Anterior cingulate cortex (tissue), 58 donors: ENCODE measurements around the gene PAQR9.
A peak's percentile ranks its signal among the peaks of the same experiment; 100 is the strongest.

Experiments
- DNase-seq, 58 donors: peaks; one replicate each; lab custom pipeline; 2025; lab: John Stamatoyannopoulos, UW

The PAQR9 gene

DNA sequence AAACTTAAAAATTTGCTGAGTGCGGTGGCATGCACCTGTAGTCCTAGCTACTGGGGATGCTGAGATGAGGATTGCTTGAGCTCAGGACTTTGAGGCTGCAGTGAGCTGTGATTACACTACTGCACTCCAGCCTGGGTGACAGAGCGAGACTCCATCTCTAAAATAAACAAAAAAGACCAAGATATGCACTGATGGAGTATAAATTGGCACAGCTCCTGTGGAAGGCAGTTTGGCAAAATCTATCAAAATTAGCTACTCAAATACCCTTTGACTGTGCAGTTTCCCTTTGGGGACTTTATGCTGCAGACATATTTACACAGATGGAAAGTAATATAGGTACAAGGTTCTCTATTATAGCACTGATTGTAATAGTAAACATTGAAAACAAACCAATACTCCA is 19.8 kb upstream of the PAQR9 start:
- no peak for DNase-seq

DNA sequence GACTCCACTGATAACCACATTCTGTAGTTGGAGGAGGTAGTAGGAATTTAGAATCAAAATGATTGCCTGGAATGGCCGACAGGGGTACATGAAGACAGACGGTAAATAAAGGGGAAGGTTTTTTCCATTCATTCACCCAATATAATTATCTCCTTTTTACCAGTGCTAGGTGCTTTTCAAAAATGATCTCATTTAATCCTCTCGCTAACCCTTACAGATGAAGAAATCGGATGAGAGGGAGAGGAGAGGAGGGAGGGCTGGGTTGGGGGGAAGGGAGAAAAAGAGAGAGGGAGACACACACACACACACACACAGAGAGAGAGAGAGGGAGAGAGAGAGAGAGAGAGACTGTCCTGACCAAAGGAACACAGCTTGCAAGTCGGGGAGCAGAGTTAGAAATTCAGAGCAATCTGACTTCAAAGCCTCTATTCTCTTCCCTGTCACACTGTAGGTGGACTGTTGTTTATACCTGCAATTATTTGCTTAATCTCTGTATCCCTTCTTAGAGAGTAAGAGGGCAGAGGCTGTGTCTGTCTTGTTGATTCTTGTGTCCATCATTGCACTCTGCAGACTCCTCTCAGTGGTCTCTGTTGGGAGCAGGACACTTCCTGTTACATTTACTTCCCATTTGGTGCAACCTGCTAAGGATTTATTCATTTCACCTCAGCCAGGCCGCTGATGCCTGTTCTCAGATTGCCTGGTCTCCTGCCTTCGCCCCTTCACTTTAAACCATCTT is 18.7 kb upstream of the PAQR9 start:
- DNase-seq = no peak

DNA sequence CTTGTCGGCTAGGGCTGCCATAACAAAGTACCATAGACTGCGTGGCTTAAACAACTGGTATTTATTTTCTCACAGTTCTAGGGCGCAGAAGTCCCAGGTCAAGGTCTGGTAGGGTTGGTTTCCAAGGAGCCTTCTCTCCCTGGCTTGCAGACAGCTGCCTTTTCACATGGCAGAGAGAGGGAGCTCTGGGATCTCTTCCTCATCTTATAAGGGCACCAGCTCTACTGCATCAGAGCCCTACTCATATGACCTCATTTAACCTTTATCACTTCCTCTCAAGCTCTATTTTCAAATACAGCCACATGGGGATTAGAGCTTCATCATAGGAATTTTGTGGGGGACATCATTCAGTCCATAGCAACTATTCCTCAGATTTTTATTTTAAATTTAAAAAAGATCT is 17.6 kb upstream of the PAQR9 start:
- DNase-seq = no peak

DNA sequence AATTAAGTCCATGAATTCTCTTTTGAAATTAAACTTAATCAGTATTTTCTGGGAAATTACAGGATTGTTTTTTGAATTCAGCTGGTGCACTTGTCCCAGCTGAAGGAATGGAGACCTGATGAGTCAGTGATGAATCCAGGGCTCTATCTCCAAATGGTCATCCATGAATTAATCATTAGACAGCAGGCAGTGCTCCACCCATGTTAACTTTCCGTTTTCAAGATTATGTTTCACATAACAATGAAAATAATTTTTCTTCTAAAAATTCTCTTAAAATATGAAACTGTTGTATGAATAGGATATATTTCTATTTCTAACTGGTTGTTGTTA is 13.9 kb upstream of the PAQR9 start:
- DNase-seq = no peak

DNA sequence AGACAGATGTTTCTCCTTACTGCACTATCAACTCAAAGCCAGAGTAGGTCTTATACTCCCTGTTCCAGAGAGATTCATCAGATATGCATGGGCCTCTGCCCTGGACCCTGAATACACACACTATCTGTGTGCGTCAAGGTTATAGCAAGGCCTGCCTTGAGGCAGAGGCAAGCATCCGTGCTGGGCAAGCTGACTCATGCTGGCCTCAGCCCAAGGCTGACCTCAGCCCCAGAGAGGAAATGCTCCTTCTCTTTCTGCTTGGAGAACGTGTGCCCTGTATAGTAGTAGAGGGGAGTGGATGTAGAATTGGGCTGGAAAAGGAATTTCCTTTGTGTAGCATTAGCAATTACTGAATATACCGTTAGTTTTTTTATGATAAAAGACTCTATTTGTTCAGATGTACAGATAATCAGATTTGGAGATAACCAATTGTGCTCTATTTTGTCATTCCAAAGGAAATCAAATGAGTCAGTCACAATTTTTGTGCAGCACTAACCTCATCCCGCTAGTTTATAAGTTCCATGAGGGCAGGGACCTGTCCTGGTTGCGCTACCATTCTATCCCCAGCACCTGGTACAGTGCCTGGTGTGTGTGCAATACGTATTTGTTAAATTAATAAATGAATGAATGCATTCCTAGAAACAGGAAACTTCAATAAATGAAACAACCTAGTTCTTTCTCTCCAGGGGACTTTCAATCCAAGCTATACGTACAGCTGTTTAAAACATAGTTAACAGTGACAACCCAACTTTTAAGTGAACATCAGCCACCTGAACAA is 13.3 kb upstream of the PAQR9 start:
- peak in 16 of 58 donors; percentile 1 to 64 (median 32) for DNase-seq

DNA sequence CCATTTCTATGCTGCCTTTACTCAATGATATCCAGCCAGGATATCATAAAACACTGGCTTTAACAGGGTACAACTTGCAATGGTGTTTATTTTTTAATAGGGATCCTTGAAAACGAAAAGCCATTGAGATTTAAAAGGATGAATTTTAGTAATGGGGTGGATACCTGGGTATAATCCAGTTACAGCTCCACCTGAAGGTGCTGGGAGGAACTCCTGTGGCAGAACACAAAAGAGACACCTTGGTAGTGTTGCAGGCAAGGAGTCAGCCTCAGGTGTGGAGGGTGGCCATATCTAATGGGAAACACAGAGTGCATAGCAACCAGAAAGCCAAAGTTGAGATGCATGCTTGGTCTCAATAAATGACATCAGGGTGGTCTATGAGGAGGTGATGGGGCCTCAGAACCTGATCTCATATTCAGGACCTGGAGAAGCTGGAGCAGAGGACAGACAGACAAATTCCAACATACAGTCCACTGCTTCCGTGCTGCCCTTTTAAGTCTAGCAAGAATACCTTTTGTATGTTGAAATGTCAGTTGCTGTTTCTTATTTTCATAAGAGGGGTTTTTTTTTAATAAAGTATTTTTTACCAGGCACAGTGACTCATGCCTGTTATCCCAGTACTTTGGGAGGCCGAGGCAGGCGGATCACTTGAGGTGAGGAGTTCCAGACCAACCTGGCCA is 12.0 kb upstream of the PAQR9 start:
- no peak for DNase-seq

DNA sequence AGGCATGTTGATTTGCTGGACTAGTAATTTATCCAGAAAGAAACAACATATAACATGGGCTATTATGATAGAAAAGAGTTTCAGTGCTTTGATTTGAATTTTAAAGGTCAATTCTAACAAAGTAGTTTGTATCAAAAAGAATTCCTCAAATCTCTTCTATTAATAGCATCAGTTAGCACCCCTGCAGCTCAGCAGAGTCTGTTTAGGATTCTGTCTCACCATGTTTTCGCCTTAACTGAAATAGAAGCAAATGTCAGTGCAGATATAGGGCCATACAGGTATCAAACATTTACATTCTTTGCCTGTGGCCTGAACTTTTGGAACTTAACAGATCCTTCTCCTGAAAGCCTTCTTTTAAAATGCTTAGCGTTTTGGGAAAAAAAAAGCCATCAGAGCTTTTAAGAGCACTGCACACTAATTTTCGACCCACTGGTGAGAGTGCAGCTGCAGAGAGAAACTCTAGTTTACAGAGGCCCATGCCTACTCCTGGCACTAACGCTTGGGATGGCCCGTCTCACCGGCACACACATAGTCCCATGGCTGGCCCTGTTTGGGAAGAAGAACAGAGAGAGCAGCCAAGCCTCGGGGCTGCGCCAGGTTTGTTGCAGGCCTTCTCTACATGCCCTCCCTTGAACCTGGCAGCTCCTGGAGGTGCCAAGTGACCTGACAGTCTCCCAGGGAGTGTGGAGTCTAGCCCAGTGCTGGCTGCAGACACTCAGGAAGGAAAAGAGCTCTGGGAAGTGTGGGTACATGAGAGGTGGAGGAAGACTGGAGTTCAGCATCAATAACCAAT is 9.9 kb upstream of the PAQR9 start:
- DNase-seq = peak in 17 of 58 donors; percentile 12 to 69 (median 34)

DNA sequence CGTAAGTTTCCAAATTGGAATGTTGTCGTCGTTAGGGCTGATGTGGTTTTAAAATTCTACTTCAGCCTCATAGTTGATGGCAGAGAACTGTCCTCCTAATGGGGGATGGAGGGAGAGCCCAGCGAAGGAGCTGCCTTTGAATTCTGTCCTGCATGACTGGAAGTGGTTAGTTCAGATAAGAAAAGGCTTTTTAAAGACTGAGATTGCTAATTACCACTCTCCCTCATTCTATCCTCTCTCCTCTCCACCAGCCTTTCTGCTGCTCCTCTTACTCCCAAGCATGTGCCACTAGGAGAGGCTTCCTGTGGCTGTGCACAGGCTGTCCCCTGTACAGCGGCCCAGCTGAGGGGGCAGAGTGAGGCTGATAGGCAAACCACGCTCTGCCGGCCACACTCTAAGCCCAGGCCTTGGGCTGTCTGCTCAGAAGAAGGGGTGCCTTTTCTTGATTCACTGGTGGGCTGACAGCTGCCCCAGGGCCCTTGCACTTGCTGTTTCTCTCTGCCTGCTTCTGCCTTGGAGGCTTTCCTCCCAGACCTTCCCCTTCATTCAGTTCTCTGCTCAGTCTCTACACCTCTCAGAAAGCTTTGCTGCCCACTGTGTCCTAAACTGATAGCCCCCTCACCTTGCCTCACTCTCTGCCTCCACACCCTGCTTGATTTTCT is 8.7 kb upstream of the PAQR9 start:
- DNase-seq = no peak

DNA sequence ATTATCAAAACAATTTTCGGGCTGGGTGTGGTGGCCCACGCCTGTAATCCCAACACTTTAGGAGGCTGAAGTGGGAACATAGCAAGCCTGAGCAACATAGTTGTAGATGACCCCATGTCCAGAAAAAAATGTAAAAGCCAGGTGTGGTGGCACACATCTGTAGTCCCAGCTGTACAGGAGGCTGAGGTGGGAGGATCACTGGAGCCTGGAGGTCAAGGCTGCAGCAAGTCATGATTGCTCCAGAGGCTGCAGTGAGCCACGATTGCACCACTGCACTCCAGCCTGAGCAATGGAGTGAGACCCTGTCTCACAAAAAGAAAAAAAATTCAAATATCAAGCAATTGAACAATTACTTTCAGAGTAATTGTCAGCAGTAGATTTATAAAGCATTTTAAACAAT is 8.0 kb upstream of the PAQR9 start:
- no peak for DNase-seq

DNA sequence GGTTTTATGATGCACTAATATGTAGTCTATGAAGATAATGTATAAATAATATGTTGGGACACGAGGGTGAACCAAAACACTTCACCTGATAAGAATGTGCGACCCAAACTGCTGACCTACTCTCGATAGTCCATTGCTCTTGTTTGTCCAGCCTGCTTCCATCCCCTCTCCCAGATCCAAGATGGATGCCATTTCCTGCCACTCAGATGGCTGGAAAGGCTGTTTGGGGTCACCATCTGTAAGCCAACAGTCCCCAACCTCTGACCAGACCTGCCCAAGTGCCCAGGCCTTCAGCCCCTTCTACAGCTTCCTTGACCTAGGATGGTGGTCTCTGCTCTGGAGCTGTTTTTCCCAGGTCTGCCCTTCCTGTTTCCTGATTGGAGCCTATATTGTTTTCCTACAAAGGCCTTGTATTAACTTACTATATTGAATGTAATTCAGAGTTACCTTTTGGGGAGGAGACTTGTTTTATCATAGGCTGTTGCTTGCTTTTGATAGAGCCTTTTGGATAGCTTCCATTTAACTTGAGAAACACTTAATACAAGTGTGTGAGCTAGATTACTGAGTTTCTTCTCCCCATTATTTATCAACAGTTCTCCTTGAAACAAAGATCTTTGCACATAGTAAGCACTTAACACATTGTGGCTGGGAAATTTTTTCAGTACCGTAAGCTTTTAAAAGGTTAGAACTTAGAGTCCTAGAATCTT is 5.0 kb upstream of the PAQR9 start:
- no peak for DNase-seq

DNA sequence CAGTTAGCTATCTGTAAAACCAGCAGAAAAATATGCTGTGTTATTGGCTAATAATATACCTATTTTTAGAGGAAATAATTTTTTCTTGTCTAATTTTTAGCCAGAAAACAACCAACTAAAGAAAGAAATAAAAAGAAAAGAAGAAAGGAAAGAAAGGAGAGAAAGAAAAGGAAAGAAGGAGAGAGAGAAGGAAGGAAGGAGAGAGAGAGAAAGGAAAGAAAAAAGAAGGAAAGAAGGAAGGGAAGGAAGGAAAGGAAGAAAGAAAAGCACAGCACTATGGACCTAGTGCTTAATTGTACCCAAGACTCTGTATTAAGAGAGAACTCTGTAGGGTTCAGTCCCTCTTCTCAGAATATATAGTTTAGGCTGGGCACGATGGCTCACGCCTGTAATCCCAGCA is 3.3 kb upstream of the PAQR9 start:
- no peak for DNase-seq

DNA sequence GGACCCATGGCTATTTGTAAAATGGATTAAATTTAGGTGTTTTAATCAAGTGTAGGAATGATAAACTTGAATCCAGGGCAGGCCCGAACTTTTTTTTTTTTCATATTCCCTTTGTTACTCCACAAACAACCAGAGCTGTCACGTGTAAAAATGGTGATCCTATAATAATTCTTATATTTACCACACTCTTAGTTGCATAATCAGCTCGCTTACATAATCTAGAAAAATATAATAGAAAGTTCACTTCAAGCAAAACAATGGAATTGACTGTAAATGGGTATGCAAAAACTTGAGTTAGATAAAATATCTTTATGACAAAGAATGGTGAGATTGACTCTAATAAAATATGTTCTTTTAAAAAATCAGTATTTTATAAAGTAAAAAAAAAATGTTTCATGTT is 2.1 kb upstream of the PAQR9 start:
- no peak for DNase-seq

DNA sequence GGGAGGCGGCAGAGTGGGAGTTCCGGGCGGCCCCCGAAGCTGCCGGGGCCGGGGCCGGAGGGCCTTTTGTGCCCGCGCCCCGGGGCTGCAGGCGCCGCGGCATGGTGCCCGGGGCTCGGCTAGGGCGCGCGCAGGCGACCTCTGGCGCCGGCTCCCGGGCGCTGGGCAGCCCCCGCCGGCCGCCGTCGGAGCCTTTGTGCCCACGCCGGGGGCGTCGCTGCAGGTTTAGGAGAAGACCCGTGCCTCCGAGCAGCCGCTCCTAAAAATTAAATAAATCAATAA is 299 bp downstream of the PAQR9 start:
- no peak for DNase-seq

DNA sequence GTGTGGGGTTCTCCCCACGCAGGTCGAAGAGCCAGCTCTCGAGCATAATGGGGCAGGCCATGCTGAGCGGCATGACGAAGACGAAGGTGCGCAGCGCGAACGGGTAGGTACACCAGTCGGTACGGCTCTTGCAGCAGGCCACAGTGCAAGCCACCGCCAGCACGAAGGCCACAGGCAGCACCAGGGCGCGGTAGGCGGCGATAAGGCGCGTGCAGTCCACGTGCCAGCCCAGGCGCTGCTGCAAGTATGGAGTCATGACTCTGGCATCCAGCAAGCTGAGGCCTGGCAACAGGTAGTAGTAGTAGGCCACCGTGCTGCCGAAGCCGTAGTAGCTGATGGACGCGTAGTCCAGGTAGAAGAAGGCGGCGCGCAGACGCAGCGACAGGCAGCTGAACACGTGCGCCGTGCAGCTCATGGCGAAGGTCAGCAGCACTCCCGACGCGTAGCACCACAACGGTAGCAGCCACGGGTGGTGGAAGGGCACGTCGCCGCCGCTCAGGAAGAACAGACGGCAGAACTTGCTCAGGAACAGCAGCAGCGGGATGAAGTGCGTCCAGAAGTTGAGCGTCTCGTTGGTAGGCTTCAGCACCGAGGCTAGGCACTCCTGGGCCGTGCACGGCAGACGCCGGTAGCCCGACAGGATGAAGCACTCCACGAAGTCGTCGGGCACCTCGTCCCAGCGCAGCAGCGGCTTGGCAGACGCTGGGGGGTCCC is 797 bp downstream of the PAQR9 start:
- no peak for DNase-seq

DNA sequence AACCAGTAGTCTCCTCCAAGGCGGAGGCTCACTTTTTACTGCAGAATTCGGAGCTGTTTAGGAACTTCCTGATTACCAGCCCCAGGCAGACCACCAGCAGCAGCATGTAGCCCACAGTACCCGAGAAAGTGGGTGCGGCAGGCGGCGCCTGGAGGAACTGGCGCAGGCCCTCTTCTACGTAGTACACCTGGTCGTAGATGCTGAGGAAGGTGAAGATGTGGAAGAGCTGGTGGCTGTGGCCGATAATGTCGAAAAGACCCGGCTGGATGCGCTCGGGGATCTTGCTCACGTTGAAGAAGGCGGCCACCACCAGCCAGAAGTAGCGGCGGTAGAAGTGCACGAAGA is 1.3 kb downstream of the PAQR9 start:
- DNase-seq = no peak

DNA sequence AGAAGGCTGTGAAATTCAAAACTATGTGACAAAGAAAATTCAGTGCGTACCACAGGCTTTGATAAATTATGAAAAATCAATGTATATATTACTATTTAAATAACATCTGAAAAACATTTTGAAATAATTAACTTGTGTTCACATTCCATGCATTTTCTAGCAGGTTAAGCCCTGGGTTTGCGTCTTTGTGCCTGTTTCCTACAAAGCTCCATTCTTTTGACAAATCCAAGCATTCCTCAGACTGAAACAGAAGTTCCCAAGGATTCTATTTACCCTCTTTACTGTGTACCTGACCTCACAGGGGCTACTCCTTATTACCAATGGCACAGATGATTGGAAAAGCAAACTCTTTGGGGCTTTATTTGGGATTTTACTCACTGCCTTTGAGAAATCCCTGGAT is 1.9 kb downstream of the PAQR9 start:
- DNase-seq = no peak

DNA sequence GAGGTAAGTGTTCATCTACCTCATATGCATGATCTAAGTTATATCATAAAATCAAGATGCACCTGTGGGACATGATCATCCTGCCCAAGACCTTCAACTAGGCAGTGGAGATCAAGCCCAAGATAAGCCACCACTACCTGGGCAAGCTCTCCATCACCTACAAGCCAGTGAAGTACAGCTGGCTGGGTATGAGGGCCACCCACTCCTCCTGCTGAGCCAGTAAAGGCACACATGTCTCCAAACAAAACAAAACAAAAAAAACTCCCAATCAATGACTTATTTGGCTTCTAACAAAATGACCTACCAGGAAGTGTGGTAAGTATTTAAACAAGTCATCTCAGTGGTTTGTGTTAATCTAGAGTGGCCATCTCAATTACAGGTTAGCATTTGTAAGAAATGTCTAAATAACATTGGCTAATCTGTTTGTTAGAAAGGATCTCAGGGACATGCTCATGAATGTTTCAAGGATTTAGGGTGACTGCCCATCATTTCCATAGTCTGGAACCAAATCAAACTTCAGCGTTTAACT is 3.1 kb downstream of the PAQR9 start:
- no peak for DNase-seq

DNA sequence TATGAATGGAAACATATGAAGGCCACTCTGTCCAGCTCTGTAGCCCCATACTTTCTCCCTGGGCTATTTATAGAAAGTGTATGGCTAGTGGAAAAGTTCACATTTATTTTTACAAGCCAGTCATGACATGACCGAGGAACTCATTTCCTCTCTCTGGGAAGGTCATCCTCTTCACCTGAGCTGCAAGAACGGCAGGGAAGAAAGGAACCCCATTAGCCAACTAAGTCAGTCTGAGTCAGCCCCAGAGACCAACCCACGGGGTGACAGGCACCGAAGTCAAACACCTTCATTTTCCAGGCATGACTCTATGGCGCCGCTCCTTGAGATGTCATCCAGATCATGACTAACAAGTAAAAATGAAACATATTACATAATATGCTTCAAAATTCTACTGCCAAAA is 4.8 kb downstream of the PAQR9 start:
- peak in 1 of 58 donors; percentile 32 for DNase-seq

DNA sequence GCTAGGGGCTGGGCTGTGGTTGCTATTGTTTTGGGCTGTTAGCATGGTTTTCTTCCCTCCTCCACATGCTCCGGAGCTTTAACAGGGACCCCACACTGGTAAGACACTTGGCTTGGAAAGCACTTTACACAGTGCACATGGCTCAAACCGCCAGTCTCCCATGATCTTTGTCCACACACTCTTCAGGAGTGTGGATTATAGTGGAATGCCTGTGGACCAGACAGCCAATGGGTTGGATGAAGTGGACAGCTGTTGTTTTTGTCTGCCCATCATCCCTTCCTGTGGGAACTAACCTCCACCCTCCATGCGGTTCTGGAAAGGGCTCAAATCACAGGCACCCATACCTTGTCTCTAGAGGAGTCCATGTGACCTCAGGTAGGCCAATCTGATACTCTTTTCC is 10.0 kb downstream of the PAQR9 start:
- DNase-seq = no peak
